ENCODE results near the gene ASAP2.
A peak's percentile ranks its signal among the peaks of the same experiment; 100 is the strongest.

Gene ASAP2

GRCh38 chr2:9420495-9420894 lies 213.9 kb downstream of the ASAP2 start:
- no peak for TF ChIP-seq CTCF (IDR thresholded peaks at IDR 0.05; ENCODE audit: extremely low read depth, insufficient read depth, missing control alignments)
- in situ Hi-C loops (cut with MboI; ENCODE audit: low pct_unique_long_range_greater_than_20kb, low sequenced_read_pairs, unreplicated experiment) = no loop called here
- no peak for DNase-seq (ENCODE audit: low spot score)

GRCh38 chr2:9422321-9423099 lies 215.9 kb downstream of the ASAP2 start:
- DNase-seq (ENCODE audit: low spot score) = peak; percentile 62
- in situ Hi-C loops (cut with MboI; ENCODE audit: low pct_unique_long_range_greater_than_20kb, low sequenced_read_pairs, unreplicated experiment) = no loop called here
- TF ChIP-seq CTCF (IDR thresholded peaks at IDR 0.05; ENCODE audit: extremely low read depth, insufficient read depth, missing control alignments) = no peak

DNA sequence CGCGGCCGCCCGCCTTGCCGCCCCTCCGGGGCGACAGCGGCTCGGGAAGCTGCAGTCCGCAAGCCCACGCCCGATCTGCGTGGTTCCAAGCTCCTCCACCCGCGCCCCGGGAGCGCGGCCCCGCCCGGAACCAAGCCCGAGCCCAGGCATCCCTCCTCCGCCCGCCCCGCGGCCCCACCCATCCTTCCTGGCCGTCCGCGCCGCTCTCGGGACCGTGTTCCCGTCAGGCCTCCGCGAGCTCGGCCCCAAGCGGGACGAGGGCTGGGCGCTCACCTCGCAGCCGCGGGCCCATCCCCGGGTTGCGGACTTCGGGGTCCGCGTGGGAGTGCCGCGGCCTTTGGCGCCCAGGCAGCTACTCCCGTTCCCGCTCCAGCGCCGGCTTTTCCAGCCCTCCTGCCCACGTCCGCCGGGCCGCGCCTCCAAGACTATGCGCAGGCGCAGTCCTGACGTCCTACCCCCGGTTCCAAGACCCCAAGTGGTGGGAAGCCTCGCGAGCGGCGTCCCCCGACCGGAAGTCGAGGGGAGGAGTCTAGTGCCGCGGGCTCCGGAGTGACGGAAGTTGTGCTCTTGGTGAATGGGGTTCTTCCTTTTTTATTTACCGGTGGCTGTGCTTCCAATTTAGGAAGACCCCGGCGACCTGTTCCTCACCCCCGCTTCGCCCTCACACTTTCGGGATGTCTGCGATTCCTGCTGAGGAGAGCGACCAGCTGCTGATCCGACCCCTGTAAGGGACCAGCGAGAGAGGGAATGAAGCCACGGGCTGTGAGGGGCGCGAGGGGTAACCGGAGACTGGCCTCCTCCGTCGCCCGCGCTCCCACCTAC lies 216.7 kb downstream of the ASAP2 start, which contains the start of the genes CPSF3 and ITGB1BP1:
TSS of gene CPSF3 (plus strand) at position 555 of the 822 bp plus-strand sequence. CDS start at position 675, 120 bp downstream.
TSS of gene ITGB1BP1 (minus strand) at position 429 of the 822 bp plus-strand sequence. CDS start 4,831 bp downstream, outside the sequence.
- no peak for TF ChIP-seq CTCF (IDR thresholded peaks at IDR 0.05; ENCODE audit: extremely low read depth, insufficient read depth, missing control alignments)
- peak; percentile 99 for DNase-seq (ENCODE audit: low spot score)
- in situ Hi-C loops (cut with MboI; ENCODE audit: low pct_unique_long_range_greater_than_20kb, low sequenced_read_pairs, unreplicated experiment) = no loop called here

GRCh38 chr2:9423922-9424272 lies 217.3 kb downstream of the ASAP2 start:
- TF ChIP-seq CTCF (IDR thresholded peaks at IDR 0.05; ENCODE audit: extremely low read depth, insufficient read depth, missing control alignments) = no peak
- peak; percentile 35 for DNase-seq (ENCODE audit: low spot score)
- in situ Hi-C loops (cut with MboI; ENCODE audit: low pct_unique_long_range_greater_than_20kb, low sequenced_read_pairs, unreplicated experiment) = no loop called here

GRCh38 chr2:9424447-9425164 lies 218.0 kb downstream of the ASAP2 start:
- TF ChIP-seq CTCF (IDR thresholded peaks at IDR 0.05; ENCODE audit: extremely low read depth, insufficient read depth, missing control alignments) = no peak
- in situ Hi-C loops (cut with MboI; ENCODE audit: low pct_unique_long_range_greater_than_20kb, low sequenced_read_pairs, unreplicated experiment) = no loop called here
- no peak for DNase-seq (ENCODE audit: low spot score)

- in situ Hi-C loops (cut with MboI; ENCODE audit: low pct_unique_long_range_greater_than_20kb, low sequenced_read_pairs, unreplicated experiment) = no loop called here
- no peak for DNase-seq (ENCODE audit: low spot score)
Observed at GRCh38 chr2:9428965-9429577, 222.5 kb downstream of the ASAP2 start.

More at GRCh38 chr2:9428965-9429577, 222.5 kb downstream of the ASAP2 start:
- TF ChIP-seq CTCF (IDR thresholded peaks at IDR 0.05; ENCODE audit: extremely low read depth, insufficient read depth, missing control alignments) = no peak

Measured in GM13977 (cell line).